GM04503 (cell line): ENCODE data around the gene CHCHD4.

ENCODE experiments used
- DNase-seq: peaks from one replicate; pipeline ENCODE4 v3.0.0-alpha.2; 2012; ENCODE audit warnings: low read depth

CHCHD4 gene

GRCh38 chr3:14148041-14148985 is 23.6 kb upstream of the CHCHD4 start:
- no peak for DNase-seq

GRCh38 chr3:14147617-14148016 is 22.9 kb upstream of the CHCHD4 start:
- DNase-seq = no peak

- no peak for DNase-seq
Measured at GRCh38 chr3:14147066-14147435, 22.4 kb upstream of the CHCHD4 start.

GRCh38 chr3:14146381-14147065 is 21.9 kb upstream of the CHCHD4 start:
- DNase-seq = no peak

- DNase-seq = no peak
Measured at GRCh38 chr3:14145670-14146380, 21.2 kb upstream of the CHCHD4 start.

GRCh38 chr3:14145236-14145635 is 20.6 kb upstream of the CHCHD4 start:
- DNase-seq = no peak

- DNase-seq = peak; percentile 98
Measured at GRCh38 chr3:14144423-14145075, 19.9 kb upstream of the CHCHD4 start.

- peak; percentile 96 for DNase-seq
Measured at GRCh38 chr3:14143271-14144225, 18.9 kb upstream of the CHCHD4 start.

GRCh38 chr3:14142567-14143270 is 18.0 kb upstream of the CHCHD4 start:
- no peak for DNase-seq

GRCh38 chr3:14141602-14142341 is 17.1 kb upstream of the CHCHD4 start:
- DNase-seq = no peak

- DNase-seq = no peak
Measured at GRCh38 chr3:14141144-14141543, 16.5 kb upstream of the CHCHD4 start.

GRCh38 chr3:14140668-14141067 is 16.0 kb upstream of the CHCHD4 start:
- no peak for DNase-seq

GRCh38 chr3:14139771-14140170 is 15.1 kb upstream of the CHCHD4 start:
- no peak for DNase-seq

- DNase-seq = no peak
Measured at GRCh38 chr3:14138878-14139655, 14.4 kb upstream of the CHCHD4 start.

GRCh38 chr3:14138109-14138877 is 13.6 kb upstream of the CHCHD4 start:
- no peak for DNase-seq

- DNase-seq = no peak
Measured at GRCh38 chr3:14137445-14137844, 12.8 kb upstream of the CHCHD4 start.

GRCh38 chr3:14137004-14137403 is 12.3 kb upstream of the CHCHD4 start:
- no peak for DNase-seq

- no peak for DNase-seq
Measured at GRCh38 chr3:14135581-14135980, 10.9 kb upstream of the CHCHD4 start.
